H9 (cell line): ENCODE results near the gene FBXL14. TPM values are rescaled to one million over a fixed set of nuclear protein-coding genes. Genes with fewer than 3 reads are reported as not detected.

Source experiments
- DNase-seq: peaks from one replicate; pipeline ENCODE4 v3.0.0-alpha.2; 2017
- H2AFZ ChIP-seq: one replicate; pipeline ENCODE4 v1.6.1; 2013; ENCODE audit warnings: mild to moderate bottlenecking, low read length, control low read depth, moderate library complexity
- H2AK5ac ChIP-seq: 2 replicates; pipeline ENCODE4 v1.6.1; 2013; ENCODE audit warnings: low read length, control low read depth, mixed read lengths; ENCODE audit not compliant: insufficient read length
- H2BK120ac ChIP-seq: one replicate; pipeline ENCODE4 v1.6.1; 2013; ENCODE audit warnings: low read depth, mild to moderate bottlenecking, low read length, control low read depth, inconsistent platforms; ENCODE audit not compliant: poor library complexity, severe bottlenecking
- H2BK12ac ChIP-seq: 2 replicates; pipeline ENCODE4 v1.6.1; 2013; ENCODE audit warnings: low read length, control low read depth, mixed read lengths, low read depth; ENCODE audit not compliant: insufficient read length
- H2BK15ac ChIP-seq: 2 replicates; pipeline ENCODE4 v1.6.1; 2013; ENCODE audit warnings: low read depth, low read length, control low read depth
- H2BK20ac ChIP-seq: one replicate; pipeline ENCODE4 v1.6.1; 2013; ENCODE audit warnings: low read depth, mild to moderate bottlenecking, low read length, control low read depth, inconsistent platforms; ENCODE audit not compliant: poor library complexity, severe bottlenecking
- H2BK5ac ChIP-seq: 2 replicates; pipeline ENCODE4 v1.6.1; 2013; ENCODE audit warnings: low read length, control low read depth, mixed read lengths; ENCODE audit not compliant: insufficient read length
- H3K14ac ChIP-seq: 2 replicates; pipeline ENCODE4 v1.6.1; 2013; ENCODE audit warnings: low read length, control low read depth; ENCODE audit not compliant: insufficient read depth
- H3K18ac ChIP-seq: 2 replicates; pipeline ENCODE4 v1.6.1; 2013; ENCODE audit warnings: low read depth, mild to moderate bottlenecking, mixed read lengths, low read length, control low read depth; ENCODE audit not compliant: insufficient read length
- H3K23ac ChIP-seq: 2 replicates; pipeline ENCODE4 v1.6.1; 2013; ENCODE audit warnings: low read length, control low read depth, mixed read lengths, low read depth; ENCODE audit not compliant: insufficient read length
- H3K23me2 ChIP-seq: 2 replicates; pipeline ENCODE4 v1.6.1; 2013; ENCODE audit warnings: low read depth, mild to moderate bottlenecking, mixed read lengths, low read length, control low read depth; ENCODE audit not compliant: insufficient read length, poor library complexity, severe bottlenecking
- H3K27ac ChIP-seq: 2 replicates; pipeline ENCODE4 v1.5.1; 2013; ENCODE audit warnings: low read length, control low read depth, mixed read lengths, low read depth; ENCODE audit not compliant: insufficient read length
- H3K27me3 ChIP-seq: 2 replicates; pipeline ENCODE4 v1.6.1; 2013; ENCODE audit warnings: low read length, control low read depth, inconsistent platforms; ENCODE audit not compliant: insufficient read depth
- H3K4ac ChIP-seq: 2 replicates; pipeline ENCODE4 v1.6.1; 2013; ENCODE audit warnings: low read depth, mild to moderate bottlenecking, control low read depth, inconsistent platforms, low read length, moderate library complexity
- H3K4me1 ChIP-seq: 2 replicates; pipeline ENCODE4 v1.6.1; 2013; ENCODE audit warnings: low read length, control low read depth, inconsistent platforms; ENCODE audit not compliant: insufficient read depth
- H3K4me2 ChIP-seq: 2 replicates; pipeline ENCODE4 v1.6.1; 2013; ENCODE audit warnings: low read length, control low read depth, mixed read lengths; ENCODE audit not compliant: insufficient read length, insufficient read depth
- H3K56ac ChIP-seq: 2 replicates; pipeline ENCODE4 v1.6.1; 2013; ENCODE audit warnings: low read depth, mild to moderate bottlenecking, mixed read lengths, low read length, control low read depth; ENCODE audit not compliant: insufficient read length
- H3K79me1 ChIP-seq: 2 replicates; pipeline ENCODE4 v1.6.1; 2013; ENCODE audit warnings: low read depth, mild to moderate bottlenecking, moderate library complexity, low read length, control low read depth, inconsistent platforms; ENCODE audit not compliant: insufficient read depth, poor library complexity, severe bottlenecking
- H3K79me2 ChIP-seq: 2 replicates; pipeline ENCODE4 v1.6.1; 2013; ENCODE audit warnings: low read length, control low read depth, inconsistent platforms; ENCODE audit not compliant: insufficient read depth
- H3K9ac ChIP-seq: 2 replicates; pipeline ENCODE4 v1.6.1; 2013; ENCODE audit warnings: low read length, control low read depth, mixed read lengths; ENCODE audit not compliant: insufficient read length; ENCODE audit errors: extremely low read depth
- H3K9me3 ChIP-seq: one replicate; pipeline ENCODE4 v1.6.1; 2013; ENCODE audit warnings: low read depth, low read length, inconsistent platforms; ENCODE audit not compliant: control insufficient read depth
- H3T11ph ChIP-seq: one replicate; pipeline ENCODE4 v1.6.1; 2013; ENCODE audit warnings: mild to moderate bottlenecking, low read length, control low read depth, inconsistent platforms
- H4K20me1 ChIP-seq: one replicate; pipeline ENCODE4 v1.6.1; 2013; ENCODE audit not compliant: control insufficient read depth, insufficient read length, insufficient read depth
- H4K5ac ChIP-seq: 2 replicates; pipeline ENCODE4 v1.6.1; 2013; ENCODE audit warnings: low read depth, mild to moderate bottlenecking, mixed read lengths, low read length, control low read depth; ENCODE audit not compliant: insufficient read length
- H4K8ac ChIP-seq: replicated peaks from 2 replicates; pipeline ENCODE4 v1.6.1; 2013; ENCODE audit warnings: low read length, control low read depth, mixed read lengths, low read depth; ENCODE audit not compliant: insufficient read length
- H4K91ac ChIP-seq: 2 replicates; pipeline ENCODE4 v1.6.1; 2013; ENCODE audit warnings: low read depth, mild to moderate bottlenecking, moderate library complexity, mixed read lengths, low read length, control low read depth; ENCODE audit not compliant: insufficient read length
- H3K27ac Mint-ChIP-seq, 3 experiments: 2 replicates in 2 of 3; 3 replicates in 1 of 3; pipeline ENCODE4 v1.8.0; 2020 to 2021; ENCODE audit warnings: mixed read lengths in 3 of 3, mild to moderate bottlenecking in 1 of 3, moderate library complexity in 1 of 3
- H3K27me3 Mint-ChIP-seq: 2 replicates; pipeline ENCODE4 v1.8.0; 2021; ENCODE audit warnings: low read depth, mild to moderate bottlenecking, moderate library complexity, mixed read lengths
- H3K36me3 Mint-ChIP-seq, 3 experiments: 2 replicates in 2 of 3; 3 replicates in 1 of 3; pipeline ENCODE4 v1.8.0; 2020 to 2021; ENCODE audit warnings: low read depth in 3 of 3, mixed read lengths in 3 of 3; ENCODE audit not compliant: insufficient read depth in 1 of 3
- H3K4me1 Mint-ChIP-seq, 2 experiments: 2 replicates each; pipeline ENCODE4 v1.8.0; 2020; ENCODE audit warnings: mixed read lengths in 2 of 2
- H3K4me3 Mint-ChIP-seq, 2 experiments: 2 replicates in 1 of 2; 3 replicates in 1 of 2; pipeline ENCODE4 v1.8.0; 2020 to 2021; ENCODE audit warnings: mild to moderate bottlenecking in 2 of 2, mixed read lengths in 2 of 2, moderate library complexity in 1 of 2
- H3K9me3 Mint-ChIP-seq, 2 experiments: 2 replicates in 1 of 2; 3 replicates in 1 of 2; pipeline ENCODE4 v1.8.0; 2020; ENCODE audit warnings: mild to moderate bottlenecking in 2 of 2, mixed read lengths in 2 of 2, moderate library complexity in 1 of 2
- total RNA-seq: library from RNA; stranded (reverse); gene quantifications from 2 replicates; pipeline ENCODE4 v1.2.1, GENCODE V29; 2021
- TF ChIP-seq, protein P1 (sequence below): fragments of 200-600 bp; sonication (generic); conservative IDR thresholded peaks from 3 replicates; pipeline ENCODE4 v1.8.0; 2021; ENCODE audit warnings: antibody characterized with exemption, mild to moderate bottlenecking

FBXL14 gene
- total RNA-seq, 1 experiment from 2014 or later, result 15.6 TPM

GRCh38 chr12:1618489-1618888 is 24.1 kb upstream of the FBXL14 start:
- H3K4me2 ChIP-seq, result no peak overlapping the region
- no peaks in the 10 kb centered on the region for H3K9me3 Mint-ChIP-seq
- no peak for DNase-seq

More at GRCh38 chr12:1618489-1618888, 24.1 kb upstream of the FBXL14 start:
- H2BK20ac ChIP-seq, result no peak overlapping the region
- H3T11ph ChIP-seq, result no peak overlapping the region
- H2BK5ac ChIP-seq, result no peak overlapping the region
- no peak overlapping the region for H4K91ac ChIP-seq
- H3K23me2 ChIP-seq, result no peaks in the 10 kb centered on the region
- H3K14ac ChIP-seq, result no peak overlapping the region
- H3K4me1 ChIP-seq, result no peaks in the 10 kb centered on the region
- no peak overlapping the region for H3K23ac ChIP-seq
- H3K56ac ChIP-seq, result no peak overlapping the region
- H3K79me2 ChIP-seq, result no peaks in the 10 kb centered on the region
- no peak overlapping the region for H2AK5ac ChIP-seq
- Mint-ChIP-seq H3K27me3 (peaks cover 44% of the 10 kb centered on the region), H3K27ac (no peak overlapping the region), H3K4me3 (no peak overlapping the region), H3K36me3 (no peaks in the 10 kb centered on the region), H3K4me1 (peaks cover 8 to 11% of the 10 kb centered on the region in 2 experiments; a peak in 3 of 4 replicates)
- no peak overlapping the region for H2AFZ ChIP-seq
- H2BK12ac ChIP-seq, result no peak overlapping the region
- H3K79me1 ChIP-seq, result no peaks in the 10 kb centered on the region
- H4K8ac ChIP-seq, result no peak overlapping the region
- H4K5ac ChIP-seq, result no peak overlapping the region
- no peaks in the 10 kb centered on the region for H3K27me3 ChIP-seq
- H3K9me3 ChIP-seq, result no peaks in the 10 kb centered on the region
- no peak overlapping the region for H2BK120ac ChIP-seq
- H3K27ac ChIP-seq, result no peak overlapping the region
- H4K20me1 ChIP-seq, result no peaks in the 10 kb centered on the region
- H3K4ac ChIP-seq, result no peak overlapping the region
- no peak overlapping the region for H3K18ac ChIP-seq
- TF ChIP-seq, protein P1, sequence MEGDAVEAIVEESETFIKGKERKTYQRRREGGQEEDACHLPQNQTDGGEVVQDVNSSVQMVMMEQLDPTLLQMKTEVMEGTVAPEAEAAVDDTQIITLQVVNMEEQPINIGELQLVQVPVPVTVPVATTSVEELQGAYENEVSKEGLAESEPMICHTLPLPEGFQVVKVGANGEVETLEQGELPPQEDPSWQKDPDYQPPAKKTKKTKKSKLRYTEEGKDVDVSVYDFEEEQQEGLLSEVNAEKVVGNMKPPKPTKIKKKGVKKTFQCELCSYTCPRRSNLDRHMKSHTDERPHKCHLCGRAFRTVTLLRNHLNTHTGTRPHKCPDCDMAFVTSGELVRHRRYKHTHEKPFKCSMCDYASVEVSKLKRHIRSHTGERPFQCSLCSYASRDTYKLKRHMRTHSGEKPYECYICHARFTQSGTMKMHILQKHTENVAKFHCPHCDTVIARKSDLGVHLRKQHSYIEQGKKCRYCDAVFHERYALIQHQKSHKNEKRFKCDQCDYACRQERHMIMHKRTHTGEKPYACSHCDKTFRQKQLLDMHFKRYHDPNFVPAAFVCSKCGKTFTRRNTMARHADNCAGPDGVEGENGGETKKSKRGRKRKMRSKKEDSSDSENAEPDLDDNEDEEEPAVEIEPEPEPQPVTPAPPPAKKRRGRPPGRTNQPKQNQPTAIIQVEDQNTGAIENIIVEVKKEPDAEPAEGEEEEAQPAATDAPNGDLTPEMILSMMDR, result no peak
- no peak overlapping the region for H3K9ac ChIP-seq
- H2BK15ac ChIP-seq, result no peak overlapping the region
